ENCODE data around the gene KRTAP1-4. TPM values are rescaled to one million over a fixed set of nuclear protein-coding genes. Genes with fewer than 3 reads are reported as not detected.

Gene KRTAP1-4
- total and polyA plus RNA-seq, 7 donors, result not detected

DNA sequence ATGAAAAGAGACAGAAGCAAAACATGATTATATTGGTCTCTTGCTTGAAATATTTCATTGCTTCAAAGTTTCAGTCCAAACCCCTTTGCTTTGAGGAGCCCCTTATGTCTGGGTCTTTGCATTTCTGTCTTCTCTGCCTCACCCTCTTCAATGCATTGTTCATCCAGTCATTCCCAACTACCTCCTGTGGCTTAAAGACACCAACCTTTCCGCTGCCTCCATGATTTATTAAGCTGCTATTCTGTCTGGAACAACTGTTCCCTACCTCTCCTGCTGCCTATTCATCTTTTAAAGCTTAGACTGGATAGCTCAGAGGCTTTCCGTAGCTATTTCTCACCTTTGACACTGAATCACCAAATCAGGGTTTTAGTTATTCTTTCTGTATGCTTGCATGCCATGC is 32.6 kb downstream of the KRTAP1-4 start:
- Histone ChIP-seq H3K4me3 (no peak overlapping the region), H3K27me3 (no peaks in the 10 kb centered on the region), H3K4me1 (no peaks in the 10 kb centered on the region), H3K36me3 (no peaks in the 10 kb centered on the region), H3K27ac (no peak overlapping the region), H3K9me3 (no peaks in the 10 kb centered on the region)
- DNase-seq, result no peak
- 80 to 88% methylated on average over 2 of the region's 2 CpGs for WGBS, 2 donors
- TF ChIP-seq, protein P1, sequence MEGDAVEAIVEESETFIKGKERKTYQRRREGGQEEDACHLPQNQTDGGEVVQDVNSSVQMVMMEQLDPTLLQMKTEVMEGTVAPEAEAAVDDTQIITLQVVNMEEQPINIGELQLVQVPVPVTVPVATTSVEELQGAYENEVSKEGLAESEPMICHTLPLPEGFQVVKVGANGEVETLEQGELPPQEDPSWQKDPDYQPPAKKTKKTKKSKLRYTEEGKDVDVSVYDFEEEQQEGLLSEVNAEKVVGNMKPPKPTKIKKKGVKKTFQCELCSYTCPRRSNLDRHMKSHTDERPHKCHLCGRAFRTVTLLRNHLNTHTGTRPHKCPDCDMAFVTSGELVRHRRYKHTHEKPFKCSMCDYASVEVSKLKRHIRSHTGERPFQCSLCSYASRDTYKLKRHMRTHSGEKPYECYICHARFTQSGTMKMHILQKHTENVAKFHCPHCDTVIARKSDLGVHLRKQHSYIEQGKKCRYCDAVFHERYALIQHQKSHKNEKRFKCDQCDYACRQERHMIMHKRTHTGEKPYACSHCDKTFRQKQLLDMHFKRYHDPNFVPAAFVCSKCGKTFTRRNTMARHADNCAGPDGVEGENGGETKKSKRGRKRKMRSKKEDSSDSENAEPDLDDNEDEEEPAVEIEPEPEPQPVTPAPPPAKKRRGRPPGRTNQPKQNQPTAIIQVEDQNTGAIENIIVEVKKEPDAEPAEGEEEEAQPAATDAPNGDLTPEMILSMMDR (IDR thresholded peaks at IDR 0.05), result no peak
- TF ChIP-seq EP300 (IDR thresholded peaks at IDR 0.05) (no peak), POLR2AphosphoS5 (IDR thresholded peaks at IDR 0.05) (no peak), POLR2A (IDR thresholded peaks at IDR 0.05) (no peak)
- intact Hi-C loops (cut with DNase I), result no loop called here

DNA sequence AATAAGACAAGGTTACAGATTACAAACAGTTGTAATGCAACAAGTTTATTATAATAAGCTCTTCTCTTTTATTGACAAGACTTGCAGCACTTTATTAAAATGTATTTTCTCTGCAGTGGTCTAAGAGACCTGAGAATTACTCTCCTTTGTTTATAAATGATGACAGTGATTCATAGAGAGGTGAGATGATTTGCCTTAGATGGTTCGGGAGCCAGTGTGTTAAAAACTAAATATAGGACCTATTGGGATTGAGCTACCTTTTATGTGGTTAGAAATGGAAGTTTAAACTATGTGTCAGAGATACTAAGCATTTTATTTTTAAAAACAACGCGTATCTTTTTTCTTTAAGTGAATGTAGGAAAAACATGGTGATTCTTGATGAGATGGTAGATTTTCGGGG is 33.2 kb downstream of the KRTAP1-4 start:
- no peaks in the 10 kb centered on the region for H3K27me3 ChIP-seq
- TF ChIP-seq, protein P1 (IDR thresholded peaks at IDR 0.05), result no peak
- TF ChIP-seq POLR2AphosphoS5 (IDR thresholded peaks at IDR 0.05) (no peak), EP300 (IDR thresholded peaks at IDR 0.05) (no peak), POLR2A (IDR thresholded peaks at IDR 0.05) (no peak)
- H3K36me3 ChIP-seq, result no peaks in the 10 kb centered on the region
- DNase-seq, result no peak
- no peaks in the 10 kb centered on the region for H3K9me3 ChIP-seq
- no peak overlapping the region for H3K27ac ChIP-seq
- H3K4me3 ChIP-seq, result no peak overlapping the region
- 82 to 90% methylated on average over 4 of the region's 4 CpGs for WGBS, 2 donors
- intact Hi-C loops (cut with DNase I), result no loop called here
- H3K4me1 ChIP-seq, result no peaks in the 10 kb centered on the region

DNA sequence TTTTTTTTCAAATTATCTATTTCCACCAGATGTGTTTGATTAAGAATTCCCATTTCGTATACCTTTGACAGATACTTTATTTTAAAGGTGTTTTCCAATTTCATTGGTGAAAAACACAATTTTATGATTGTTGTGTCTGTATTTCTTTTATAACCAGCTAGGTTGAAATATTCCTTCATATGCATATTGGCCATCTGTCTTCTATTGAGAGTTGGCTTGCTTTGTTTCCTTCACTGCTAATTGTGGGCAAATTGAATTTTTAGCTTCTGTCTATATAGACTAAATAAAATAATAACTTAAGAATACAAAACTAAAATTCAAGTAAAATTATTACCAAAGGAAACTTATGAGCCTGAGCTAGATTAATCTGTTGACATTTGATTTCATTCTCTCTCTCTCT is 34.9 kb downstream of the KRTAP1-4 start:
- H3K36me3 ChIP-seq, result no peaks in the 10 kb centered on the region
- no peaks in the 10 kb centered on the region for H3K4me1 ChIP-seq
- intact Hi-C loops (cut with DNase I), result no loop called here
- no peak overlapping the region for H3K27ac ChIP-seq
- H3K4me3 ChIP-seq, result no peak overlapping the region
- no peaks in the 10 kb centered on the region for H3K27me3 ChIP-seq
- WGBS, 2 donors, result 48 to 52% methylated on average over 1 of the region's 1 CpG
- TF ChIP-seq EP300 (IDR thresholded peaks at IDR 0.05) (no peak), POLR2AphosphoS5 (IDR thresholded peaks at IDR 0.05) (no peak), POLR2A (IDR thresholded peaks at IDR 0.05) (no peak)
- TF ChIP-seq, protein P1 (IDR thresholded peaks at IDR 0.05), result no peak
- no peaks in the 10 kb centered on the region for H3K9me3 ChIP-seq
- DNase-seq, result no peak

- H3K4me1 ChIP-seq, result no peaks in the 10 kb centered on the region
- H3K4me3 ChIP-seq, result no peak within 1 kb of the TSS
- no peaks in the 10 kb centered on the region for H3K36me3 ChIP-seq
- no peak for TF ChIP-seq EP300 (IDR thresholded peaks at IDR 0.05)
- TF ChIP-seq POLR2AphosphoS5 (IDR thresholded peaks at IDR 0.05), result no peak
- TF ChIP-seq, protein P1 (IDR thresholded peaks at IDR 0.05), result no peak
- TF ChIP-seq POLR2A (IDR thresholded peaks at IDR 0.05), result no peak
- no peaks in the 10 kb centered on the region for H3K9me3 ChIP-seq
- no peak for DNase-seq
- no peaks in the 10 kb centered on the region for H3K27me3 ChIP-seq
- 39 to 49% methylated on average over 4 of the region's 4 CpGs for WGBS, 2 donors
- no peak within 1 kb of the TSS for H3K27ac ChIP-seq
- intact Hi-C loops (cut with DNase I), result no loop called here
These were observed 36.2 kb downstream of the KRTAP1-4 start, which contains the start of gene KRTAP3-3 for GRCh38 chr17:40993839-40994238. Gene KRTAP3-3, minus strand, starts transcription at chr17:40994164. Its CDS starts 67 bp downstream, at chr17:40994097.

GRCh38 chr17:40993084-40993483 is 36.9 kb downstream of the KRTAP1-4 start:
- H3K9me3 ChIP-seq, result no peaks in the 10 kb centered on the region
- no peaks in the 10 kb centered on the region for H3K4me1 ChIP-seq
- no peak overlapping the region for H3K27ac ChIP-seq
- H3K27me3 ChIP-seq, result no peaks in the 10 kb centered on the region
- TF ChIP-seq POLR2AphosphoS5 (IDR thresholded peaks at IDR 0.05) (no peak), POLR2A (IDR thresholded peaks at IDR 0.05) (no peak), EP300 (IDR thresholded peaks at IDR 0.05) (no peak)
- TF ChIP-seq, protein P1 (IDR thresholded peaks at IDR 0.05), result no peak
- H3K4me3 ChIP-seq, result no peak overlapping the region
- WGBS, 2 donors, result 69 to 84% methylated on average over 2 of the region's 2 CpGs
- intact Hi-C loops (cut with DNase I), result no loop called here
- no peaks in the 10 kb centered on the region for H3K36me3 ChIP-seq
- no peak for DNase-seq

All from sigmoid colon (tissue), 7 donors.